Panc1 (cell line): Measurements from ENCODE around the gene SHANK2. TPM values are rescaled to one million over a fixed set of nuclear protein-coding genes. Genes with fewer than 3 reads are reported as not detected.

ENCODE experiments used
- ATAC-seq: fragments of 200-7000 bp; cut with Tn5 transposase; 2 replicates; pipeline ENCODE4 v1.9.1; 2020; ENCODE audit warnings: mild to moderate bottlenecking, moderate library complexity
- BruUV-seq: library from RNA; stranded (reverse); fragments of 400-500 nt; replicated peaks from 2 replicates; lab custom pipeline; 2021; lab: Mats Ljungman, UMichigan
- CTCF ChIA-PET: fragments of 300-600 bp; sonication (Branson Sonifier 250); formaldehyde crosslinking; loops from one replicate; lab custom pipeline; 2022; ENCODE audit warnings: antibody characterized with exemption; lab: Charles Lee
- POLR2A ChIA-PET: fragments of 300-600 bp; sonication (Branson Sonifier 250); formaldehyde crosslinking; loops from one replicate; lab custom pipeline; 2022; ENCODE audit warnings: antibody characterized with exemption; lab: Charles Lee
- DNase-seq: peaks from one replicate; pipeline ENCODE4 v3.0.0-alpha.2; 2010; ENCODE audit warnings: low read depth, low spot score
- H3K27ac ChIP-seq: 2 replicates; pipeline ENCODE4 v1.5.1; 2011; ENCODE audit warnings: mild to moderate bottlenecking, low read length, inconsistent platforms
- H3K27me3 ChIP-seq: fragments of 200-500 bp; sonication (Bioruptor generic); 2 replicates; pipeline ENCODE4 v1.6.0; 2014; ENCODE audit warnings: low read length, inconsistent platforms; ENCODE audit not compliant: control insufficient read depth, insufficient read depth
- H3K36me3 ChIP-seq: fragments of 200-500 bp; sonication (Bioruptor generic); 2 replicates; pipeline ENCODE4 v1.5.1; 2014; ENCODE audit warnings: inconsistent platforms, mild to moderate bottlenecking, low read length, moderate library complexity; ENCODE audit not compliant: control insufficient read depth, insufficient read depth
- H3K4me1 ChIP-seq: 2 replicates; pipeline ENCODE4 v1.5.1; 2011; ENCODE audit warnings: inconsistent platforms, mild to moderate bottlenecking, low read length, moderate library complexity; ENCODE audit not compliant: control insufficient read depth, insufficient read depth
- H3K4me3 ChIP-seq, 2 experiments: 2 replicates each; pipeline ENCODE4 v1.5.1; 2011 to 2012; ENCODE audit warnings: low read depth in 2 of 2, low read length in 2 of 2, mild to moderate bottlenecking in 2 of 2, inconsistent platforms in 1 of 2, moderate library complexity in 1 of 2
- H3K9me3 ChIP-seq: fragments of 200-500 bp; sonication (Bioruptor generic); 2 replicates; pipeline ENCODE4 v1.5.1; 2014; ENCODE audit warnings: low read depth, mild to moderate bottlenecking, inconsistent platforms, low read length, moderate library complexity; ENCODE audit not compliant: control insufficient read depth, insufficient read depth
- POLR2AphosphoS5 ChIP-seq: IDR thresholded peaks from 2 replicates; pipeline ENCODE4 v1.6.1; 2012; ENCODE audit warnings: mild to moderate bottlenecking, low read depth, low read length, moderate library complexity
- REST ChIP-seq, 2 experiments: IDR thresholded peaks; 2 replicates each; pipeline ENCODE4 v1.6.1; 2011 to 2012; ENCODE audit warnings: low read depth in 2 of 2, control low read depth in 1 of 2, low read length in 1 of 2, mild to moderate bottlenecking in 1 of 2, moderate library complexity in 1 of 2; ENCODE audit not compliant: insufficient read depth in 1 of 2
- SIN3A ChIP-seq: IDR thresholded peaks from 2 replicates; pipeline ENCODE4 v1.6.1; 2012; ENCODE audit warnings: low read depth, mild to moderate bottlenecking, low read length, moderate library complexity, borderline replicate concordance; ENCODE audit not compliant: insufficient read depth
- TCF7L2 ChIP-seq: IDR thresholded peaks from 2 replicates; pipeline ENCODE4 v1.6.1; 2011; ENCODE audit warnings: mild to moderate bottlenecking, low read depth, low read length, inconsistent platforms
- in situ Hi-C: cut with HindIII; loops from 2 replicates; pipeline ENCODE4 v1.10.0; 2016; ENCODE audit warnings: low sequenced_read_pairs, low pct_unique_long_range_greater_than_20kb
- intact Hi-C: fragments of 100-400 bp; cut with micrococcal nuclease; formaldehyde crosslinking; loops from one replicate; pipeline ENCODE4 v1.10.0; 2022; ENCODE audit not compliant: unreplicated experiment
- total RNA-seq: library from RNA; stranded (reverse); gene quantifications from one replicate; pipeline ENCODE4 v1.2.1, GENCODE V29; 2021; ENCODE audit not compliant: unreplicated experiment
- TF ChIP-seq, protein P1 (sequence below): fragments of 450-650 bp; IDR thresholded peaks from 2 replicates; pipeline ENCODE4 v1.5.1; 2017; ENCODE audit warnings: mild to moderate bottlenecking

The SHANK2 gene
- total RNA-seq, 1 experiment from 2014 or later: 1.7 TPM

- no TSS peak for BruUV-seq
- peaks cover 7% of the 10 kb centered on the region; the same call in 1 of the 2 replicates for H3K9me3 ChIP-seq
- ChIA-PET POLR2A (no interaction called here), CTCF (no interaction called here)
- no peaks in the 10 kb centered on the region for H3K27me3 ChIP-seq
- intact Hi-C loops: no loop called here
- in situ Hi-C loops: no loop called here
- no peaks in the 10 kb centered on the region for H3K36me3 ChIP-seq
- no peak overlapping the region for H3K27ac ChIP-seq
- H3K4me3 ChIP-seq: no peak overlapping the region
- H3K4me1 ChIP-seq: no peaks in the 10 kb centered on the region
- TF ChIP-seq SIN3A (no peak), REST (IDR thresholded peaks at IDR 0.05; ENCODE audit: insufficient read depth in 1 of 2, low read depth in 2 of 2, low read length in 1 of 2) (no peak), TCF7L2 (no peak), POLR2AphosphoS5 (no peak)
- TF ChIP-seq, protein P1, sequence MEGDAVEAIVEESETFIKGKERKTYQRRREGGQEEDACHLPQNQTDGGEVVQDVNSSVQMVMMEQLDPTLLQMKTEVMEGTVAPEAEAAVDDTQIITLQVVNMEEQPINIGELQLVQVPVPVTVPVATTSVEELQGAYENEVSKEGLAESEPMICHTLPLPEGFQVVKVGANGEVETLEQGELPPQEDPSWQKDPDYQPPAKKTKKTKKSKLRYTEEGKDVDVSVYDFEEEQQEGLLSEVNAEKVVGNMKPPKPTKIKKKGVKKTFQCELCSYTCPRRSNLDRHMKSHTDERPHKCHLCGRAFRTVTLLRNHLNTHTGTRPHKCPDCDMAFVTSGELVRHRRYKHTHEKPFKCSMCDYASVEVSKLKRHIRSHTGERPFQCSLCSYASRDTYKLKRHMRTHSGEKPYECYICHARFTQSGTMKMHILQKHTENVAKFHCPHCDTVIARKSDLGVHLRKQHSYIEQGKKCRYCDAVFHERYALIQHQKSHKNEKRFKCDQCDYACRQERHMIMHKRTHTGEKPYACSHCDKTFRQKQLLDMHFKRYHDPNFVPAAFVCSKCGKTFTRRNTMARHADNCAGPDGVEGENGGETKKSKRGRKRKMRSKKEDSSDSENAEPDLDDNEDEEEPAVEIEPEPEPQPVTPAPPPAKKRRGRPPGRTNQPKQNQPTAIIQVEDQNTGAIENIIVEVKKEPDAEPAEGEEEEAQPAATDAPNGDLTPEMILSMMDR: no peak
- DNase-seq (no peak), ATAC-seq (no peak)
Measured at GRCh38 chr11:71232364-71232763, 20.0 kb downstream of the SHANK2 start.

DNA sequence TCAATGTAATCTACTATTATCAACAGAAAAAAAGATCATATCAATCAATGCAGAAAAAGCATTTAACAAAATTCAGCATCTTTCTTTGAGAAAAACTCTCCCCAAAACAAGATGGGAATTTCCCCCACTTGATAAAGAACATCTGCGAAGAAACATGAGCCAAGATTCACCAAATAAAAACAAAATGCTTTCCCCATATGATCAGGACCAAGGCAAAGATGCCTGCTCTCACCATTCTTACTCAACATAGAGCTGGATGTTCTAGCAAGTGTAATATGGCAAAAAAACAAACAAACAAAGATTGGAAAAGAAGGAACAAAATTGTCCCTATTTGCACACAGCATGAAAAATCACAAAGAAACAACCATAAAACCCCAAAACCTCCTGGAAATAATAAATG is 23.4 kb downstream of the SHANK2 start:
- CTCF ChIA-PET: no interaction called here

More for the DNA sequence above, 23.4 kb downstream of the SHANK2 start:
- in situ Hi-C loops (no loop called here), intact Hi-C loops (no loop called here)
- Histone ChIP-seq H3K36me3 (no peaks in the 10 kb centered on the region), H3K27ac (no peak overlapping the region), H3K4me1 (no peaks in the 10 kb centered on the region), H3K9me3 (peaks cover 17% of the 10 kb centered on the region; the same call in 1 of the 2 replicates), H3K4me3 (no peak overlapping the region), H3K27me3 (no peaks in the 10 kb centered on the region)
- DNase-seq (no peak), ATAC-seq (no peak)
- TF ChIP-seq REST (IDR thresholded peaks at IDR 0.05; ENCODE audit: insufficient read depth in 1 of 2, low read depth in 2 of 2, low read length in 1 of 2): no peak
- no peak for TF ChIP-seq POLR2AphosphoS5
- TF ChIP-seq SIN3A: no peak
- TF ChIP-seq, protein P1: no peak
- TF ChIP-seq TCF7L2: no peak
- BruUV-seq: no TSS peak
- POLR2A ChIA-PET: no interaction called here
